Measurements from ENCODE around the gene TP53AIP1.

TP53AIP1 gene

DNA sequence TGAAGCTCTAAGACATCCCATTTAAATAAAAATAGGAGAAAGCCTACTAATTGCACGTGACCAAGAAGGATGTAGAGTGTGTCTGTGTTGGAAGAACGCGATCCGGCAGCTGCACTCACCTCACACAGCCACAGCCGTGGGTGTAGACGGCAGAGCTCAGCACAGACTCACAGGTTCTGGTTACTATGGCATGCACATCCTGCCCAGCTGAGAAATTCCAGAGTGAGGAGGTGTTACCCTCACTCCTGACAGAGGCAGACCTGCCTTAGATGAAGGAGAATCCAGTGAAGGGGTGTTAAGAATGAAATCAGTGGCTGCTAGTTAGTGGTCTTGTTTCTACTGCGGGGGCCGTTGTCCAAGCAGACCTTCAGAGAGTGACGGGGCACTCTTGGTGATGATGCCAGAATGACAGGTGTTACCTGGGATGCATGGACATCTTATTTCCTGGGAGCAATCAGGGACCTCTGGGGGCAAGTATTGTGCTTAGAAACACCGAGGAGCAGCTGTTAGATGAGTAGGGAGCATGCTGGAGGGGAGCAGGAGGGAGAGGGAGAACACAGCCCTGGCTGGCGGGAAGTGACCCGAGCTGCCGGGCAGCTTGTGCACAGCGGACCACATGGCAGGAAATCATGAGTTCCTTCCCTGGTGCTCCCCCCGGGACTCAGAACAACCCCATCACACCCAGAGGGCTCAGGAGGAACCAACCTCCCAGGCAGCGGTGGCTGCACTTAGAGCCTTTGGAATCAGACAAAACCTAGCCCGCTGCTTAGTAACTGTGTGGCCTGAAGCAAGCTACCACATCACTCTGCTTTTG lies 39.2 kb downstream of the TP53AIP1 start:
- no peak for TF ChIP-seq CTCF (conservative IDR thresholded peaks at IDR 0.05; ENCODE audit: low read depth, low read length)
- no peak overlapping the region for H3K4me3 ChIP-seq (ENCODE audit: low read depth, low read length)

DNA sequence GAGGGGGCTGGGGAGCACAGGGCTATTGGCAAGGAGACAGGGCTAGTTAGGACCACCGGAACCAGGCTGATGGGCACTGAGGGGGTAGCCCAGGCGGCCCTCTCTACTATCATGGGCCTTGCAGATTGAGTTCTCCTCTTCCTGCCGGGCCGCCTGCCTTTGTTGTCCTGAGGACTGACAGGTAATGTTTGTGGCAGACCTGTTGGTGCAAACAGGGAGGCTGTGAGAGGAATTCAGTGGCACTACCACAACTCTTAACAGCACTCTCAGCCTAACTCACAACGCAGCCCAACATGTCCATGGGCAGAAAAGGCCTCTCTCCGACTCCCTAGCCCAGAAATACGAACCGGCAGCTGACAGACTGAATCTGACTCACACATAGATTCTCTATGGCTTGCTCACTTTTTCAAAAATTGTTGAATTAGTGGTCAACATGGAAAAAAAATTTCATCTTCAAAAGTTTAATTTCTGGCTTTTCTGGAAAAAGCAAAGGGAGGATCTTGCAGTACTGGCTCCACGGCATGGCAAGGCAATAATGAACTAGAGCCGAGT lies 40.1 kb downstream of the TP53AIP1 start:
- no peak overlapping the region for H3K4me3 ChIP-seq (ENCODE audit: low read depth, low read length)
- TF ChIP-seq CTCF (conservative IDR thresholded peaks at IDR 0.05; ENCODE audit: low read depth, low read length) = no peak
- DNase-seq (ENCODE audit: low read depth) = peak; percentile 60

More for the DNA sequence above, 39.2 kb downstream of the TP53AIP1 start:
- peak; percentile 27 for DNase-seq (ENCODE audit: low read depth)

DNA sequence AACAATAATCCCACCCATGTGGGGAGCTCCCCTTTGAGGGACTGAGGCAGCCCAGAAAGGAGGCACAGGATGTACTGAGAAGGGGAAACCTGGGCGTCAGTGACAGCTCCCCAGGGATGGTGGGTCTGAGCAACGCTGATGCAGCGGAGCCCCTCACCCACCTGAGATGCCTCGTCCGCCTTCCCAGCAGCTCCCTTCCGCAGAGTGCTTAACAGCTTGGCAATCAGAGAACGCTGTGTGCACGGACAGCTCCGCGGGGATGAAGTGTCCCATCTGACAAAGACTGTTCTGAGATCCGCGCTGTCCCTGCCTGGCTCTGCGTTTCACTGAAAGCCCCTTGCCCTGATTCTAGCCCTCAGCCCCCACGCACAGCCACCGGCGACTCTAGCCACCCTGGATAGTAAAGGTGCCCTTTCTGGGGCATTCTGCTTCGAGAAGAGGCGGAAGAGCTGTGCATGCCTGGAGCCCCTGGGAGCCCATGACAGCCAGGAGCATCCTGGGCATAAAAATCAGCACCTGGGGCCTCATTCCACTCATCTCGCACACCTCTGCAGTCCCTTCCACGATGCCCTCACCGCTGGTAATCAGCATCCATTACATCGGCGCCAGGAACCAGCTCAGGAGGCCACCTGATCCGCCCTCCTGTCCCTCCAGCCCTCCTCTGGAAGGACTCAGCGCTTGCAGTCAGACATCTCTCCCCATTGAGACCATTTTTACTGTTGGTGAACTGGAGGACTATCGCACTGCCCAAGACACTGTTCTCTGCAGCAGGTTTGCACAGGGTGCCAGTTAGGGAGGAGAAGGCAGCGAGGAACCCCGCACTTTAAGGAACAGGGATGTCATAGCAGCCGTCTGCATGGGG lies 40.8 kb downstream of the TP53AIP1 start:
- H3K4me3 ChIP-seq (ENCODE audit: low read depth, low read length) = no peak overlapping the region
- DNase-seq (ENCODE audit: low read depth) = peak; percentile 23
- TF ChIP-seq CTCF (conservative IDR thresholded peaks at IDR 0.05; ENCODE audit: low read depth, low read length) = no peak

- H3K4me3 ChIP-seq (ENCODE audit: low read depth, low read length) = no peak overlapping the region
- no peak for TF ChIP-seq CTCF (conservative IDR thresholded peaks at IDR 0.05; ENCODE audit: low read depth, low read length)
- DNase-seq (ENCODE audit: low read depth) = no peak
Observed at GRCh38 chr11:128900468-128900867, 42.2 kb downstream of the TP53AIP1 start.

DNA sequence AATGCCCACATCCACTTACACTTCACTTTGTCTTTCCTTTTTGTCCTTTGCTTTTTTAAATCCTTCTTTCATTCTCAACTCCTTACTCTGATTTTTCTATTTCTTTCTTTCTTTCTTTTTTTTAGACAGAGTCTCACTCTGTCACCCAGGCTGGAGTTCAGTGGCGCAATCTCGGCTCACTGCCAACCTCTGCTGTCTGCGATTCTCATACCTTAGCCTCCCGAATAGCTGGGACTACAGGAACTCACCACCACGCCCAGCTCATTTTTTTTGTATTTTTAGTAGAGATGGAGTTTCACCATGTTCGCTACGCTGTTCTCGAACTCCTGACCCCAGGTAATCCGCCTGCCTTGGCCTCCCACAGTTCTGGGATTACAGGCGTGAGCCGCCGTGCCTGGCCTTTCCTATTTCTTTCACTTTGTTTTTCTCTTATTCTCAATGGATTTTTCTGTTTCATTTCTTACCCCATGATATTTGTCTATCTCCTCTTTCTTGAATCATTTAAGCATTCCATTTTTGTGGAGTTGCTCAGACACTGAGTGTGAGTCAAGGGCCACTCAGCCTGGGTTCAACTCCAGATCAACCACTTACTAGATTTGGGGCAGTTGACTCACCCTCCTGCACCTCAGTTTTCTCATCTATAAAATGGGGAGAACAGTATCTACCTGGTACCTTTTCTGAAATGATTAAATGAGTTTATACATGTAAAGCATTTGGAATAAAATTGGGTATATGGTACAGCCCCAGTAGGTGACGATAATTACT lies 43.9 kb downstream of the TP53AIP1 start:
- no peak for TF ChIP-seq CTCF (conservative IDR thresholded peaks at IDR 0.05; ENCODE audit: low read depth, low read length)
- H3K4me3 ChIP-seq (ENCODE audit: low read depth, low read length) = no peak overlapping the region
- no peak for DNase-seq (ENCODE audit: low read depth)

GRCh38 chr11:128897826-128898225 lies 44.8 kb downstream of the TP53AIP1 start:
- H3K4me3 ChIP-seq (ENCODE audit: low read depth, low read length) = no peak overlapping the region
- TF ChIP-seq CTCF (conservative IDR thresholded peaks at IDR 0.05; ENCODE audit: low read depth, low read length) = no peak
- no peak for DNase-seq (ENCODE audit: low read depth)
